ENCODE measurements around the gene PTRH1.
A peak's percentile ranks its signal among the peaks of the same experiment; 100 is the strongest.

PTRH1 gene

GRCh38 chr9:127694890-127695720 is 20.4 kb downstream of the PTRH1 start:
- DNase-seq: no peak

DNA sequence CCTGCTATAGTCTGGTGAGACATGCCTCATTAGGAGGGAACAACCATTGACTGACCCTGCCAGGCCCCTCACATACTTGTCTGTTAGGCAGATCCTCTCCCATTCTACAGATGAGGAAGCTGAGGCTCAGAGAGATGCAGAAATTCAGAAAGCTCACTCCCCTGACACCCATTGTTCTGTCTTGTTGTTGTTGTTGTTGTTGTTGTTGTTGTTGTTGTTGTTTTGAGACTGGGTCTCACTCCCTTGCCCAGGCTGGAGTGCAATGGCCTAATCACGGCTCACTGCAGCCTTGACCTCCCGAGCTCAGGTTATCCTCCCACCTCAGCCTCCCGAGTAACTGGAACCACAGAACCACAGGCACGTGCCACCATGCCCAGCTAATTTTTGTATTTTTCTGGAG is 21.8 kb downstream of the PTRH1 start:
- no peak for DNase-seq

DNA sequence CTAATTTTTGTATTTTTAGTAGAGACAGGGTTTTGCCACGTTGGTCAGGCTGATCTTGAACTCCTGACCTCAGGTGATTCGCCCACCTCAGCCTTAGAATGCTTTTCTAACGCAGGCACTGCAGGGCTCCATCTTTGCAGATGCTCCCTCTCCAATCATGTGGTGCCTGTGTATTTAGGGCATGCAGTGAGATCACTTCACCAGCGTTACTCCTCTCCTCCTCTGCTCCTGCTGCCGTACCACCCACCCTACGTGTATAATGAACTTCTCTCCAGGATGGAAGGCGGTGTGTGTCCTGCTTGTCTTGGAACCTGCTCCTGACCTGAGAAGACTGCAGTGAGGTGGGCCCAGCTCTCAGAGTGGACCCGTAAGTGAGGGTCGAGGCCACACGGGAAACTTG is 22.3 kb downstream of the PTRH1 start:
- no peak for DNase-seq

GRCh38 chr9:127692071-127692470 is 23.4 kb downstream of the PTRH1 start:
- no peak for DNase-seq

- no peak for DNase-seq
Measured at GRCh38 chr9:127690735-127691134, 24.7 kb downstream of the PTRH1 start.

DNA sequence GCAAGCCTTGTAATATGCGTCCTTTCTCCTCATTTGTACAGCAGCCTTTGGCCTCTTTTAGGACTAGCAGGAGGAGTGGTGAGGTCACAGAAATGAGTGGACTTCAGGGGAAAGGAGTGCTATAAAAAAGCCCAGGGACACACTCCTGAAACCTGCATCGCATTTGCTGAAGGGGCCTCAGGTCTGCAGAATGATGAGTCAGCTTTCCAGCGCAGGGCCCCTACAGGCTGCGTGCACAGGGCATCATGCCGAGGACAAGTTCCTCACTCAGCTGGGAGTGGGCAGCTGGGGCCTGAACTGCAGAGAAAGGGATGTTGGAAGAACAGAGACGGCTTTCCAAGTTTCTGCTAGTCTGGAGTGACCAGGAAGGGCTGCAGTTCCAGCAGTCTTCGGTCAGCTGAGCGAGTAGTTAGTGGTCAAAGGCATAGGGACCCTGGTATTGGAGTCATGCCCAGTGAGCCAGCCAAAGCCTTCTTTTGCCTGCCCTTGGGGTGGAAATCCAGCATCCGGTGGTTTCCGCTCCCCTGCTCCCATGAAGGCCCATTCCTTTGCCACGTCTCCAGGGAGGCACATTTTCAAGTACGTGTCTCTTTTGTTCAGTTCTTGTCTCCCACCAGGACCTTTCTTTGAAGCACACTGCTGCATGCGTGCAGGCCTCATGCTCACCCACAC is 26.0 kb downstream of the PTRH1 start:
- DNase-seq: no peak

- DNase-seq: peak in 1 of 2 experiments; percentile 6
Measured at GRCh38 chr9:127686461-127687393, 28.7 kb downstream of the PTRH1 start.

- DNase-seq: no peak
Measured at GRCh38 chr9:127684576-127684975, 30.9 kb downstream of the PTRH1 start.

DNA sequence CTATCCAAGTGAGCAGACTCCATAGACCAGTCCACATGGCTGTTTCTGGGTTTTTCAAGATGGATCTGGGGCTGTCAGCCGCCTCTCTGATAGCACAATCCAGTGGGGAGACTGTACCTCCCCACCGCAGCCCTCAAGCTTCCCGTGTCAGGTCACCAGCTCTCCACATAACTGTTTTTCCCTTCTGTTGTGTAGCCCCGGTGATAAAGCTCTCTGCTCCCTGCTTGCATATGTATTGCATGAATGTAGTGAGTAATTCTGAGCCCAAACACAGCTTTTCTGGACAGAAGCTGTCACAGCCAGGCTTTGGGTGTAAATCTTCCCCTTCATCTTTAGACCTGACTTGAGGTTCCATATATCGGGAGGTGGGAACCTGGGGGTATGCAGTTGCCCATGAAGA is 31.7 kb downstream of the PTRH1 start:
- DNase-seq: no peak

DNA sequence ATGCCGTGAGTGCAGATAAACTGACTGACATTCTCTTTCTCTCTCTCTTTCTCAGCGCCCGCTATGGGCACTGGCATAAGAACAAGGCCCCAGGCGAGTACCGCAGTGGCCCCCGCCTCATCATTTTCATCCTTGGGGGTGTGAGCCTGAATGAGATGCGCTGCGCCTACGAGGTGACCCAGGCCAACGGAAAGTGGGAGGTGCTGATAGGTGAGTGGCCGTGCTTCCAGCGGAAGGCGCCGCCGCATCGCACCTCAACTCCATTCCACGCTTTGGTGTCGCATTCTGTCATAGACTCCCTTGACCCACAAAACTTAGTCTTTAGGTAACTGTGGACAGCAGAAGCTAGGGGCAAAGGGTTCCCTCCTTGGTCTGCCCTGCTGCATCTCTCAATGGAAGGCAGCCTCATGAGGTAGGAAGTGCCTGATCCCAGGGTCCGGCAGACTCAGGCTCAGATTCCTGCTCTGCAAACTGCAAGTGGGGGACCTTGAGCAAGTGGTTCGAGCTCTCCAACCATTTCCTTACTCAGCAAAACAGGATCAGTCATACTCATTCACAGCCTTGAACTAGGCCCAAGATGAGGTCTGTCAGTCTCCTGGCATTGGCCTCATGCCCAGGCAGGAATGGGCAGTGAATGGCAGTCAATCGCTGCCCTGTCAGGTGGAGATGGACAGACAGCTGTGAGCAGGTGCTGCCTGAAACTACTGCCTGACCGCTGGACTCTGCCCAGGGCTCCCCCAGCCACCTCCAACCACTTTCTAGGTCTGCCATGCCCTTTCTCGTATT is 32.9 kb downstream of the PTRH1 start:
- DNase-seq: no peak

- no peak for DNase-seq
Measured at GRCh38 chr9:127680846-127681245, 34.6 kb downstream of the PTRH1 start.

GRCh38 chr9:127680226-127680625 is 35.2 kb downstream of the PTRH1 start:
- DNase-seq: no peak

DNA sequence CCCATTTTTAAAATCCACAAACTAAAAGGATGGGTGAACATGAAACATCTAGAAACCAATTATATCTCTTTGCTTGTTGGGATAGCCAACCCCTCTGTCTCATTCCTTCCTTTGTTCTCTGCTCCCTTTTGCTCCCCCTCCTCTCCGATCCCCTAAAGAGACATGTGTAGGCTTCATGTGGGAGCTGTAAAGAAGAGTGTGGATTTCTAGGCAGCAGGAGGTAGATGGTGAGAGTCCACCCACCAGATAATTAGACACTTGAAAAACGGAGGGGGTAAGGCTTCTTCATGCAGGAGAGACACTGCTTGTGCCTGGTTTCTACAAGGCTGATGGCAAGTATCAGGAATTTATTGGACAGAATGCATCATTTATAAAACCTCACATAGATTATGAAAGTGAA is 36.0 kb downstream of the PTRH1 start:
- no peak for DNase-seq

GRCh38 chr9:127676638-127677037 is 38.8 kb downstream of the PTRH1 start:
- no peak for DNase-seq

DNA sequence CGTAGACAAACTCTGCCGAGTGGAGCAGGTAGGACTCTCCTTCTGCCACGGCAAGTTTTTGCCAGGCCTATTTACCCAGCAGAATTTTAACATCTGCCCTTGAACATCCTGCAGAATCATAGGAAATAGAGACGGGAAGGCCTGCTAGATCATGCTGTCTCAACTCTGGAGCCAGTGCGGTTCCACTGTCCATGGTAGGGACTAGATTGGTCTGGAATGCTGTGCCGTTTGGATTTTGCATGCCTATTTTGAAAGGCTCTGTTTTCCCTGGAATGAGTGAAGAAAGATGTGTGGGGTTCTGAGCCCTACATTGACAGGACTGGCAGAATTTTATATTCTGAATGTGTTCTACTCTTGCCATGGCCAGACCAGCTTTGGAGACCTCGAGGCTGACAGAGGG is 42.2 kb downstream of the PTRH1 start:
- DNase-seq: no peak

DNA sequence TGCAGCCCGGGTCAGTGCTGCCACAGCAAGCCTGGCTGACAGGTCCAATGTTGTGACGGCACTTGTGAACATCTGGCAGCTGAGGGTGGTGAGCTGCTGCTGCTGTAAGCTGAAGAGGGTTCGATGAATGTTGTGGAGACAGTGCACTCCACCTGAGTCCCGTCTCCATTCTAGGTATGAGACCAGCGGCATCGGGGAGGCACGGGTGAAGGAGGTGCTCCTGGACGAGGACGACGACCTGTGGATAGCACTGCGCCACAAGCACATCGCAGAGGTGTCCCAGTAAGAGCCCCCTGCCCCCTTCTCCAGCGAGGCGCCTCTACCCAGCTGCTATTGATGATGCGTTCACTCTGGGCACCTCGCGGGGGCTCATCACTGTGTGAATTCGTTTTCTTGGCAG is 47.6 kb downstream of the PTRH1 start:
- no peak for DNase-seq

DNA sequence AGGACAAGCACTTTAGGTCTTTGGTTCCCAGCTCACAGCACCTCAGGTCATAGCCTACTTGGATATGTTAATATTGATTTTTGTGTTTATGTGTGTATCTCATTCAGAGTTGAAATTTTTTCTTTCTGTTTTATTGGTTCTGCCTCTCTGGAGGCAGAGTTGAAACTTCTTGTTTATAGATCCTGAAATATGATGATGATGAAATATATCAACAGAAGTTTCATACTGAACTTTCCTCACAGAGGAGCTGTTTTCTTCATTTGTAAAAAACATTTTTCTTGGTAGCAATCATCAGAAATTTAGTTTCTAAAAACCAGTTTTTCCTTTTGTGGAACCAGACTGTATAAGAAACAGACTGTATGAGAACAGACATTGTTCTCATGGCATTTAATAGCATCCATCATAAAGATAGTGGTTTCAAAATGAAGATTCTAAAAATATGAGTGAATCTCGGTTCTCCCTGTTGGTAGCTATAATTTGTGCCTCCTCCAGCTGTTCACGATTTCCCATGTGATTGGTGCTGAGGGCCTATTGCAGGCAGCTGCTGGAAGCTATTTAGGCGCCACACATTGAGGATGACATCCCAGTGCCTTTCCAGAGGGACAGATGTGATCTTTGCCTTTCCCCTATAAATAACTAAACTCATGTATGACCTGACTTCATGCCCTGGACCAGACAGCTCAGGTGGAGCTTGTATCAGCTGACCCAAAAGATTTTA is 48.2 kb downstream of the PTRH1 start:
- no peak for DNase-seq

GRCh38 chr9:127664678-127665507 is 50.6 kb downstream of the PTRH1 start:
- no peak for DNase-seq

DNA sequence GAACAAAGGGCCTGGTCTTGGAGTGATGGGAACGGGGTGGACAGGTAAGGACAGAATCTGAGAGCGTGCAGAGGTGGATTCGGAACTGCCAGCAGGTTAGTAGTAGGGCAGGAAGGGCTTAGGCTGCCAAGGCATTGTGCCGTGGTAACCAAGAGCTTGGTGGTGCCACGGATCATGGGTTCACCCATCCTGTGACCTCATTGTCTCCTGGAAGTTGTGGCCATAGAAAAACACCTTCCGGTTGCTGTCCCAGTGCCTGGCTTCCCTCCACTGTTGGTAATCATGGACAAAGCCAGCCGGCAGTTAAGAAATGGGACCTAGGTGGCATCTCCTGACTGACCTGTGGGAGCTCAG is 51.2 kb downstream of the PTRH1 start:
- no peak for DNase-seq
